K562 treated with DMSO at 1 percent for 24 hours (cell line): ENCODE measurements around the gene EPS8L1. TPM values are rescaled to one million over a fixed set of nuclear protein-coding genes. Genes with fewer than 3 reads are reported as not detected.

Source experiments
- total RNA-seq: library from RNA; unstranded; fragments of 300-600 nt; gene quantifications from 2 replicates; pipeline ENCODE4 v1.2.3, GENCODE V29; 2022; ENCODE audit warnings: low read depth; ENCODE audit not compliant: insufficient read depth

The EPS8L1 gene
- 15.6 and 19.8 TPM in 2 replicates for total RNA-seq

GRCh38 chr19:55075371-55075998 is at the start of gene EPS8L1:
TSS of gene EPS8L1 (plus strand) at chr19:55075869. CDS start at chr19:55076445, 576 bp downstream.

GRCh38 chr19:55062735-55063491 is 12.8 kb upstream of the EPS8L1 start, which contains the start of gene RDH13:
TSS of gene RDH13 (minus strand) at chr19:55063148. CDS start at chr19:55063032, 116 bp downstream.

GRCh38 chr19:55116859-55117662 is 41.4 kb downstream of the EPS8L1 start, which contains the start of gene PPP1R12C:
TSS of gene PPP1R12C (minus strand) at chr19:55117637. CDS start at chr19:55117543, 94 bp downstream.

Other genes starting within 250 kb of the EPS8L1 start
- gene KIR2DS4, start 243.2 kb upstream of the EPS8L1 start, total RNA-seq, result not detected in 2 replicates
- gene KIR3DL2, start 225.4 kb upstream of the EPS8L1 start, total RNA-seq, result not detected in 2 replicates
- gene FCAR, start 201.6 kb upstream of the EPS8L1 start, total RNA-seq, result not detected in 2 replicates
- not detected in 2 replicates for gene NCR1, start 169.7 kb upstream of the EPS8L1 start, total RNA-seq
- gene NLRP7, start 128.3 kb upstream of the EPS8L1 start, total RNA-seq, result 0.13 TPM in 1 of 2 replicates, not detected in the other
- 36.5 and 37.5 TPM in 2 replicates for gene NLRP2, start 109.5 kb upstream of the EPS8L1 start, total RNA-seq
- gene GP6, start 37.6 kb upstream of the EPS8L1 start, total RNA-seq, result 0.95 and 1.1 TPM in 2 replicates
- 28.5 and 34.8 TPM in 2 replicates for gene RDH13, start 12.7 kb upstream of the EPS8L1 start, total RNA-seq
- gene PPP1R12C, start 41.8 kb downstream of the EPS8L1 start, total RNA-seq, result 102 TPM in 2 replicates
- gene TNNT1, start 73.3 kb downstream of the EPS8L1 start, total RNA-seq, result 320 and 369 TPM in 2 replicates
- 62.6 and 70.5 TPM in 2 replicates for gene TNNI3, start 81.9 kb downstream of the EPS8L1 start, total RNA-seq
- 19.6 and 22.9 TPM in 2 replicates for gene DNAAF3, start 90.7 kb downstream of the EPS8L1 start, total RNA-seq
- gene SYT5, start 104.4 kb downstream of the EPS8L1 start, total RNA-seq, result 7.9 and 9.6 TPM in 2 replicates
- 28.3 and 33.7 TPM in 2 replicates for gene PTPRH, start 133.6 kb downstream of the EPS8L1 start, total RNA-seq
- gene TMEM86B, start 152.9 kb downstream of the EPS8L1 start, total RNA-seq, result 14.2 and 19.4 TPM in 2 replicates
- gene PPP6R1, start 183.1 kb downstream of the EPS8L1 start, total RNA-seq, result 109 and 112 TPM in 2 replicates
- 89.9 and 92.8 TPM in 2 replicates for gene HSPBP1, start 204.2 kb downstream of the EPS8L1 start, total RNA-seq
- gene BRSK1, start 208.1 kb downstream of the EPS8L1 start, total RNA-seq, result 7.4 and 8.4 TPM in 2 replicates
- 3.5 and 3.8 TPM in 2 replicates for gene TMEM150B, start 249.5 kb downstream of the EPS8L1 start, total RNA-seq